NCI-H748 (cell line): ENCODE measurements around the gene HSD17B10.
"Not testable (repeated sequence)": the region's sequence is repeated elsewhere in the genome, so short reads cannot be mapped to it uniquely, and the experiment has no call there.

Experiments
- DNase-seq: peaks from one replicate; lab custom pipeline; 2025; ENCODE audit not compliant: unreplicated experiment; lab: John Stamatoyannopoulos, UW

HSD17B10 gene

GRCh38 chrX:53433651-53434639 is at the start of gene HSD17B10:
HSD17B10 (minus strand) TSS chrX:53434370; CDS start chrX:53434345, 25 bp downstream.
- peak; percentile 93 for DNase-seq

- DNase-seq = no peak
Observed at GRCh38 chrX:53483416-53483815, 49.2 kb upstream of the HSD17B10 start.

GRCh38 chrX:53481816-53482465 is 47.8 kb upstream of the HSD17B10 start:
- peak; percentile 69 for DNase-seq

- peak; percentile 14 for DNase-seq
Observed at GRCh38 chrX:53481093-53481492, 46.9 kb upstream of the HSD17B10 start.

- no peak for DNase-seq
Observed at GRCh38 chrX:53479301-53479700, 45.1 kb upstream of the HSD17B10 start.

- DNase-seq = no peak
Observed at GRCh38 chrX:53476371-53476770, 42.2 kb upstream of the HSD17B10 start.

GRCh38 chrX:53474707-53475106 is 40.5 kb upstream of the HSD17B10 start:
- no peak for DNase-seq

GRCh38 chrX:53471346-53471745 is 37.2 kb upstream of the HSD17B10 start:
- DNase-seq = no peak

- not testable (repeated sequence) for DNase-seq
Observed at GRCh38 chrX:53468659-53469058, 34.5 kb upstream of the HSD17B10 start.

- no peak for DNase-seq
Observed at GRCh38 chrX:53458082-53458481, 23.9 kb upstream of the HSD17B10 start.

- no peak for DNase-seq
Observed at GRCh38 chrX:53456254-53456653, 22.1 kb upstream of the HSD17B10 start.

GRCh38 chrX:53452812-53453211 is 18.6 kb upstream of the HSD17B10 start:
- no peak for DNase-seq

- no peak for DNase-seq
Observed at GRCh38 chrX:53449632-53450031, 15.5 kb upstream of the HSD17B10 start.

GRCh38 chrX:53447441-53447840 is 13.3 kb upstream of the HSD17B10 start:
- DNase-seq = no peak

- DNase-seq = peak; percentile 42
Observed at GRCh38 chrX:53445977-53446376, 11.8 kb upstream of the HSD17B10 start.

- DNase-seq = no peak
Observed at GRCh38 chrX:53442322-53442631, 8.1 kb upstream of the HSD17B10 start.

GRCh38 chrX:53441531-53442321 is 7.6 kb upstream of the HSD17B10 start:
- DNase-seq = peak; percentile 88

GRCh38 chrX:53440621-53441517 is 6.7 kb upstream of the HSD17B10 start:
- DNase-seq = peak; percentile 45

GRCh38 chrX:53440101-53440500 is 5.9 kb upstream of the HSD17B10 start:
- peak; percentile 60 for DNase-seq

GRCh38 chrX:53438832-53439230 is 4.7 kb upstream of the HSD17B10 start:
- DNase-seq = no peak
